Panc1 (cell line): ENCODE results near the gene RFX2. TPM values are rescaled to one million over a fixed set of nuclear protein-coding genes. Genes with fewer than 3 reads are reported as not detected.

Source experiments
- ATAC-seq: fragments of 200-7000 bp; cut with Tn5 transposase; 2 replicates; pipeline ENCODE4 v1.9.1; 2020; ENCODE audit warnings: mild to moderate bottlenecking, moderate library complexity
- BruUV-seq: library from RNA; stranded (reverse); fragments of 400-500 nt; replicated peaks from 2 replicates; lab custom pipeline; 2021; lab: Mats Ljungman, UMichigan
- CTCF ChIA-PET: fragments of 300-600 bp; sonication (Branson Sonifier 250); formaldehyde crosslinking; loops from one replicate; lab custom pipeline; 2022; ENCODE audit warnings: antibody characterized with exemption; lab: Charles Lee
- POLR2A ChIA-PET: fragments of 300-600 bp; sonication (Branson Sonifier 250); formaldehyde crosslinking; loops from one replicate; lab custom pipeline; 2022; ENCODE audit warnings: antibody characterized with exemption; lab: Charles Lee
- DNase-seq: peaks from one replicate; pipeline ENCODE4 v3.0.0-alpha.2; 2010; ENCODE audit warnings: low read depth, low spot score
- H3K27ac ChIP-seq: 2 replicates; pipeline ENCODE4 v1.5.1; 2011; ENCODE audit warnings: mild to moderate bottlenecking, low read length, inconsistent platforms
- H3K27me3 ChIP-seq: fragments of 200-500 bp; sonication (Bioruptor generic); 2 replicates; pipeline ENCODE4 v1.6.0; 2014; ENCODE audit warnings: low read length, inconsistent platforms; ENCODE audit not compliant: control insufficient read depth, insufficient read depth
- H3K36me3 ChIP-seq: fragments of 200-500 bp; sonication (Bioruptor generic); 2 replicates; pipeline ENCODE4 v1.5.1; 2014; ENCODE audit warnings: inconsistent platforms, mild to moderate bottlenecking, low read length, moderate library complexity; ENCODE audit not compliant: control insufficient read depth, insufficient read depth
- H3K4me1 ChIP-seq: 2 replicates; pipeline ENCODE4 v1.5.1; 2011; ENCODE audit warnings: inconsistent platforms, mild to moderate bottlenecking, low read length, moderate library complexity; ENCODE audit not compliant: control insufficient read depth, insufficient read depth
- H3K4me3 ChIP-seq, 2 experiments: 2 replicates each; pipeline ENCODE4 v1.5.1; 2011 to 2012; ENCODE audit warnings: low read depth in 2 of 2, low read length in 2 of 2, mild to moderate bottlenecking in 2 of 2, inconsistent platforms in 1 of 2, moderate library complexity in 1 of 2
- H3K9me3 ChIP-seq: fragments of 200-500 bp; sonication (Bioruptor generic); 2 replicates; pipeline ENCODE4 v1.5.1; 2014; ENCODE audit warnings: low read depth, mild to moderate bottlenecking, inconsistent platforms, low read length, moderate library complexity; ENCODE audit not compliant: control insufficient read depth, insufficient read depth
- CTCF ChIP-seq: fragments of 450-650 bp; IDR thresholded peaks from 2 replicates; pipeline ENCODE4 v1.5.1; 2017; ENCODE audit warnings: mild to moderate bottlenecking
- POLR2AphosphoS5 ChIP-seq: IDR thresholded peaks from 2 replicates; pipeline ENCODE4 v1.6.1; 2012; ENCODE audit warnings: mild to moderate bottlenecking, low read depth, low read length, moderate library complexity
- REST ChIP-seq, 2 experiments: IDR thresholded peaks; 2 replicates each; pipeline ENCODE4 v1.6.1; 2011 to 2012; ENCODE audit warnings: low read depth in 2 of 2, control low read depth in 1 of 2, low read length in 1 of 2, mild to moderate bottlenecking in 1 of 2, moderate library complexity in 1 of 2; ENCODE audit not compliant: insufficient read depth in 1 of 2
- SIN3A ChIP-seq: IDR thresholded peaks from 2 replicates; pipeline ENCODE4 v1.6.1; 2012; ENCODE audit warnings: low read depth, mild to moderate bottlenecking, low read length, moderate library complexity, borderline replicate concordance; ENCODE audit not compliant: insufficient read depth
- TCF7L2 ChIP-seq: IDR thresholded peaks from 2 replicates; pipeline ENCODE4 v1.6.1; 2011; ENCODE audit warnings: mild to moderate bottlenecking, low read depth, low read length, inconsistent platforms
- in situ Hi-C: cut with HindIII; loops from 2 replicates; pipeline ENCODE4 v1.10.0; 2016; ENCODE audit warnings: low sequenced_read_pairs, low pct_unique_long_range_greater_than_20kb
- intact Hi-C: fragments of 100-400 bp; cut with micrococcal nuclease; formaldehyde crosslinking; loops from one replicate; pipeline ENCODE4 v1.10.0; 2022; ENCODE audit not compliant: unreplicated experiment
- total RNA-seq: library from RNA; stranded (reverse); gene quantifications from one replicate; pipeline ENCODE4 v1.2.1, GENCODE V29; 2021; ENCODE audit not compliant: unreplicated experiment

Gene RFX2
- total RNA-seq, 1 experiment from 2014 or later, result 8.0 TPM

- no peaks in the 10 kb centered on the region for H3K36me3 ChIP-seq
- no peak for DNase-seq
- TF ChIP-seq TCF7L2 (no peak), SIN3A (no peak), POLR2AphosphoS5 (no peak), CTCF (no peak), REST (IDR thresholded peaks at IDR 0.05; ENCODE audit: insufficient read depth in 1 of 2, low read depth in 2 of 2, low read length in 1 of 2) (no peak)
- ChIA-PET POLR2A (no interaction called here), CTCF (interaction anchor here (0.6 kb wide), 1 partner anchor 15 kb away, joined by 3 read pairs; no protein-coding TSS in a partner anchor)
- H3K4me3 ChIP-seq, result no peak overlapping the region
- in situ Hi-C loops (no loop called here), intact Hi-C loops (no loop called here)
- no peaks in the 10 kb centered on the region for H3K27me3 ChIP-seq
- no TSS peak for BruUV-seq
- peaks cover 7% of the 10 kb centered on the region; the same call in 1 of the 2 replicates for H3K4me1 ChIP-seq
- no peaks in the 10 kb centered on the region for H3K9me3 ChIP-seq
- no peak overlapping the region for H3K27ac ChIP-seq
- no peak for ATAC-seq
These were observed 49.5 kb downstream of the RFX2 start for GRCh38 chr19:6060600-6061375.

GRCh38 chr19:6059988-6060599 lies 50.2 kb downstream of the RFX2 start:
- Histone ChIP-seq H3K4me1 (peaks cover 7% of the 10 kb centered on the region; the same call in 1 of the 2 replicates), H3K36me3 (no peaks in the 10 kb centered on the region), H3K27ac (no peak overlapping the region), H3K27me3 (no peaks in the 10 kb centered on the region), H3K4me3 (no peak overlapping the region), H3K9me3 (no peaks in the 10 kb centered on the region)
- intact Hi-C loops (no loop called here), in situ Hi-C loops (no loop called here)
- ChIA-PET CTCF (interaction anchor here (0.6 kb wide), 1 partner anchor 14 kb away, joined by 3 read pairs; no protein-coding TSS in a partner anchor), POLR2A (no interaction called here)
- DNase-seq (no peak), ATAC-seq (no peak)
- no TSS peak for BruUV-seq
- no peak for TF ChIP-seq REST (IDR thresholded peaks at IDR 0.05; ENCODE audit: insufficient read depth in 1 of 2, low read depth in 2 of 2, low read length in 1 of 2)
- no peak for TF ChIP-seq TCF7L2
- no peak for TF ChIP-seq SIN3A
- TF ChIP-seq POLR2AphosphoS5, result no peak
